ENCODE results near the gene POC1A. TPM values are rescaled to one million over a fixed set of nuclear protein-coding genes. Genes with fewer than 3 reads are reported as not detected.

POC1A gene
- total RNA-seq, 1 experiment from 2014 or later = 32.2 TPM

GRCh38 chr3:52197842-52198625, 43.8 kb upstream of the POC1A start, which contains the start of gene ALAS1:
Gene ALAS1, plus strand, starts transcription at chr3:52198160. Its CDS starts 1,082 bp downstream, at chr3:52199242.
- peak; percentile 90 to 97 for DNase-seq
- intact Hi-C loops (cut with micrococcal nuclease; ENCODE audit: unreplicated experiment) = loop anchor here (1.0 to 5.0 kb wide), 2 partner anchors 12 to 46 kb away; partner anchors contain the start of gene POC1A
- BruUV-seq (replicated peaks) = no TSS peak

GRCh38 chr3:52197499-52197841, 43.2 kb upstream of the POC1A start:
- TSS peak; percentile 85 for BruUV-seq (replicated peaks)
- Histone ChIP-seq H3K4me1 (peaks cover 30% of the 10 kb centered on the region), H3K27me3 (replicated peaks; ENCODE audit: control insufficient read depth, insufficient read depth, low read length) (no peaks in the 10 kb centered on the region), H3K36me3 (ENCODE audit: control insufficient read depth, insufficient read depth, low read length) (no peaks in the 10 kb centered on the region; the same call in 1 of the 2 replicates), H3K4me3 (ENCODE audit: low read depth, low read length) (peak overlapping the region; percentile 95), H3K9me3 (no peaks in the 10 kb centered on the region)
- no peak for DNase-seq
- H3K36me3 Mint-ChIP-seq (ENCODE audit: insufficient read depth, unreplicated experiment) = peaks cover 39% of the 10 kb centered on the region
- H3K4me1 Mint-ChIP-seq (ENCODE audit: low read depth, unreplicated experiment) = peaks cover 7% of the 10 kb centered on the region
- intact Hi-C loops (cut with micrococcal nuclease; ENCODE audit: unreplicated experiment) = loop anchor here (5.0 kb wide), 1 partner anchor 45 kb away; the partner anchor contains the start of gene POC1A
- no peaks in the 10 kb centered on the region for H3K27me3 Mint-ChIP-seq (ENCODE audit: insufficient read depth, unreplicated experiment)
- ChIA-PET POLR2A (interaction anchor here (0.5 kb wide), 1 partner anchor 40 kb away, joined by 3 read pairs; no protein-coding TSS in a partner anchor), CTCF (interaction anchor here (0.6 kb wide), 1 partner anchor 142 kb away, joined by 4 read pairs; no protein-coding TSS in a partner anchor)
- H3K9me3 Mint-ChIP-seq (ENCODE audit: unreplicated experiment) = no peaks in the 10 kb centered on the region
- H3K27ac Mint-ChIP-seq (ENCODE audit: unreplicated experiment) = peak overlapping the region; percentile 90
- H3K4me3 Mint-ChIP-seq (ENCODE audit: unreplicated experiment) = peak overlapping the region; percentile 98
- no peak for TF ChIP-seq CTCF (IDR thresholded peaks at IDR 0.05; ENCODE audit: insufficient read depth in 1 of 2, low read depth in 1 of 2, low read length in 1 of 2, severe bottlenecking in 1 of 2, unreplicated experiment in 1 of 2)

More at GRCh38 chr3:52197842-52198625, 43.8 kb upstream of the POC1A start, which contains the start of gene ALAS1:
- H3K4me1 Mint-ChIP-seq (ENCODE audit: low read depth, unreplicated experiment) = peaks cover 7% of the 10 kb centered on the region
- H3K36me3 Mint-ChIP-seq (ENCODE audit: insufficient read depth, unreplicated experiment) = peaks cover 44% of the 10 kb centered on the region
- peaks cover 30% of the 10 kb centered on the region for H3K4me1 ChIP-seq
- H3K9me3 ChIP-seq = no peaks in the 10 kb centered on the region
- ChIA-PET POLR2A (interaction anchor here (0.5 kb wide), 1 partner anchor 41 kb away, joined by 3 read pairs; no protein-coding TSS in a partner anchor), CTCF (interaction anchor here (0.6 kb wide), 1 partner anchor 142 kb away, joined by 4 read pairs; no protein-coding TSS in a partner anchor)
- no peaks in the 10 kb centered on the region; the same call in 1 of the 2 replicates for H3K36me3 ChIP-seq (ENCODE audit: control insufficient read depth, insufficient read depth, low read length)
- peak within 1 kb of the TSS; percentile 90 for H3K27ac Mint-ChIP-seq (ENCODE audit: unreplicated experiment)
- H3K9me3 Mint-ChIP-seq (ENCODE audit: unreplicated experiment) = no peaks in the 10 kb centered on the region
- peak in 1 of 2 experiments; percentile 21 for TF ChIP-seq CTCF (IDR thresholded peaks at IDR 0.05; ENCODE audit: insufficient read depth in 1 of 2, low read depth in 1 of 2, low read length in 1 of 2, severe bottlenecking in 1 of 2, unreplicated experiment in 1 of 2)
- peak within 1 kb of the TSS; percentile 98 for H3K4me3 Mint-ChIP-seq (ENCODE audit: unreplicated experiment)
- H3K4me3 ChIP-seq (ENCODE audit: low read depth, low read length) = peak within 1 kb of the TSS; percentile 95
- no peaks in the 10 kb centered on the region for H3K27me3 Mint-ChIP-seq (ENCODE audit: insufficient read depth, unreplicated experiment)
- no peaks in the 10 kb centered on the region for H3K27me3 ChIP-seq (replicated peaks; ENCODE audit: control insufficient read depth, insufficient read depth, low read length)

GRCh38 chr3:52196977-52197376, 42.8 kb upstream of the POC1A start:
- intact Hi-C loops (cut with micrococcal nuclease; ENCODE audit: unreplicated experiment) = loop anchor here (5.0 kb wide), 1 partner anchor 45 kb away; the partner anchor contains the start of gene POC1A
- no peaks in the 10 kb centered on the region for H3K27me3 ChIP-seq (replicated peaks; ENCODE audit: control insufficient read depth, insufficient read depth, low read length)
- ChIA-PET POLR2A (interaction anchor here (0.7 kb wide), 1 partner anchor 43 kb away, joined by 5 read pairs; the partner anchor contains the start of gene POC1A), CTCF (interaction anchor here (0.5 to 0.6 kb wide), 2 partner anchors 10 to 141 kb away, joined by 4 read pairs; no protein-coding TSS in a partner anchor)
- peak overlapping the region; percentile 98 for H3K4me3 Mint-ChIP-seq (ENCODE audit: unreplicated experiment)
- no peaks in the 10 kb centered on the region for H3K9me3 Mint-ChIP-seq (ENCODE audit: unreplicated experiment)
- no peak overlapping the region for H3K4me3 ChIP-seq (ENCODE audit: low read depth, low read length)
- DNase-seq = peak; percentile 34 to 65
- no TSS peak for BruUV-seq (replicated peaks)
- peaks cover 34% of the 10 kb centered on the region for H3K36me3 Mint-ChIP-seq (ENCODE audit: insufficient read depth, unreplicated experiment)
- H3K4me1 Mint-ChIP-seq (ENCODE audit: low read depth, unreplicated experiment) = peaks cover 7% of the 10 kb centered on the region
- peaks cover 30% of the 10 kb centered on the region for H3K4me1 ChIP-seq
- H3K36me3 ChIP-seq (ENCODE audit: control insufficient read depth, insufficient read depth, low read length) = no peaks in the 10 kb centered on the region; the same call in 1 of the 2 replicates
- no peak for TF ChIP-seq CTCF (IDR thresholded peaks at IDR 0.05; ENCODE audit: insufficient read depth in 1 of 2, low read depth in 1 of 2, low read length in 1 of 2, severe bottlenecking in 1 of 2, unreplicated experiment in 1 of 2)
- H3K9me3 ChIP-seq = no peaks in the 10 kb centered on the region
- peak overlapping the region; percentile 90 for H3K27ac Mint-ChIP-seq (ENCODE audit: unreplicated experiment)
- no peaks in the 10 kb centered on the region for H3K27me3 Mint-ChIP-seq (ENCODE audit: insufficient read depth, unreplicated experiment)

Measured in Caco-2 (cell line).